Pancreas (tissue), 10 donors: ENCODE measurements around the gene CFAP58. TPM values are rescaled to one million over a fixed set of nuclear protein-coding genes. Genes with fewer than 3 reads are reported as not detected.

Experiments used
- ATAC-seq, 4 donors: fragments of 200-7000 bp; cut with Tn5 transposase; one replicate each; pipeline versions ENCODE4 v1.8.0 to v1.9.1; 2020; ENCODE audit warnings: mild to moderate bottlenecking in 4 of 4, moderate library complexity in 4 of 4
- DNase-seq, 6 donors: peaks; one replicate each; pipeline ENCODE4 v3.0.0-alpha.2; 2020
- FAIRE-seq: peaks from 2 replicates; lab custom pipeline; 2012; peaks lifted over from hg19 to GRCh38; lab: Jason Lieb, UNC
- H3K27ac ChIP-seq, 4 donors: fragments of 200-600 bp; sonication (generic); 1 replicate in 3 of 4; 2 replicates in 1 of 4; pipeline versions ENCODE4 v1.5.0 to v1.8.0; 2020
- H3K27me3 ChIP-seq, 4 donors: fragments of 200-600 bp; one replicate each; pipeline ENCODE4 v1.8.0; 2021
- H3K36me3 ChIP-seq, 3 donors: fragments of 200-600 bp; sonication (generic) in 1 of 3; one replicate each; pipeline versions ENCODE4 v1.5.0 to v1.8.0; 2020 to 2021
- H3K4me1 ChIP-seq, 3 donors: fragments of 200-600 bp; one replicate each; pipeline ENCODE4 v1.8.0; 2021
- H3K4me3 ChIP-seq, 4 donors: fragments of 200-600 bp; sonication (generic) in 2 of 4; one replicate each; pipeline versions ENCODE4 v1.5.0 to v1.8.0; 2020 to 2021
- H3K9me3 ChIP-seq, 4 donors: fragments of 200-600 bp; one replicate each; pipeline ENCODE4 v1.8.0; 2021
- CTCF ChIP-seq, 4 donors: fragments of 200-600 bp; sonication (generic) in 3 of 4; IDR thresholded peaks; one replicate each; pipeline versions ENCODE4 v1.5.0 to v1.8.0; 2021; ENCODE audit warnings: antibody characterized with exemption in 4 of 4
- WGBS, 2 donors: extraction: QIAGEN DNeasy Blood & Tissue Kit; methylation state at CpG; one replicate each; pipeline ENCODE4 v1.1.7; 2013; 5-methylcytosine and 5-hydroxymethylcytosine counted together
- intact Hi-C, 3 donors: fragments of 100-400 bp; cut with DNase I; formaldehyde crosslinking; loops; one replicate each; pipeline versions ENCODE4 v1.11.1 to v1.14.2; 2022
- polyA plus RNA-seq, 2 donors: library from polyadenylated mRNA; stranded (reverse); fragments of 200-250 nt; gene quantifications; one replicate each; pipeline ENCODE4 v1.2.3, GENCODE V29; 2013
- total RNA-seq, 6 donors: library from RNA; stranded (reverse); fragmentation: NEBNext Ultra II Directional in 4 of 6; extraction: Animal tissue kit (Norgen Biotek cat#: 25700) in 4 of 6; gene quantifications; one replicate each; pipeline versions ENCODE4 v1.2.1 to v1.2.4, GENCODE V29; 2021 to 2023
- donor health status: healthy with polysubstance abuse.
- donor health status: DM: no; HTN: no; CAD: no; lungs with moderate emphysema.
- donor health status: DM: no; HTN: no; CAD: no.
- donor health status: control.
- donor health status: control.
- donor health status: Bipolar disorder and iron deficiency.
- donor health status: DM: yes; HTN: yes; CAD: no.
- donor health status: DM: no; HTN: no; CAD: no.
- donor health status: DM: no; HTN: no; CAD: no.
- donor health status: DM: yes; HTN: yes; CAD: no.

CFAP58 gene
- total and polyA plus RNA-seq, 8 donors = 0.09 to 0.53 (median 0.28) TPM; not detected in 1

DNA sequence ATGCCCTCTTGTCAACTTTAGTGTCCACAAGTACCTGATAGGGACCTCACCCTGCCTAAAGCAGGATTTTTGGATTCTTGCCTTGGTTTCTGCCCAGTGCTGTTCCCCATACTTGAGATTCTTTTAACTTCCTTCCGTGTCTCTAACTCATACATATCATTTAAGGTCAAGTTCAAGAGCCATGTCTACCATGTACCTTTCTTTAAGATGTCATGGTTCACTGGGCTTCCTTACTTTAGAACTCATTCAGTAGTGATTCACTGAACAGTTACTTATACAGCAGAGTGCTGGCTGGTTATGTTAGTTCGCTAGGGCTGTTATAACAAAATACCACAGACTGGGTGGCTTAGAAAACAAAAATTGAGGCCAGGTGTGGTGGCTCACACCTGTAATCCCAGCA is 5.0 kb upstream of the CFAP58 start:
- H3K27ac ChIP-seq = no peak overlapping the region
- FAIRE-seq (no peak), DNase-seq (no peak), ATAC-seq (no peak)
- intact Hi-C loops = loop anchor here in 2 of 3 donors (5.0 kb wide), 2 partner anchors 41 to 66 kb away; no protein-coding TSS in a partner anchor
- H3K9me3 ChIP-seq = no peaks in the 10 kb centered on the region
- no peak for TF ChIP-seq CTCF (IDR thresholded peaks at IDR 0.05)
- 72 to 75% methylated on average over 2 of the region's 2 CpGs for WGBS, 2 donors
- H3K4me3 ChIP-seq = no peak overlapping the region
- H3K36me3 ChIP-seq = no peaks in the 10 kb centered on the region
- H3K27me3 ChIP-seq = no peaks in the 10 kb centered on the region
- H3K4me1 ChIP-seq = peaks cover 0 to 12% (median 0%) of the 10 kb centered on the region in 3 donors

DNA sequence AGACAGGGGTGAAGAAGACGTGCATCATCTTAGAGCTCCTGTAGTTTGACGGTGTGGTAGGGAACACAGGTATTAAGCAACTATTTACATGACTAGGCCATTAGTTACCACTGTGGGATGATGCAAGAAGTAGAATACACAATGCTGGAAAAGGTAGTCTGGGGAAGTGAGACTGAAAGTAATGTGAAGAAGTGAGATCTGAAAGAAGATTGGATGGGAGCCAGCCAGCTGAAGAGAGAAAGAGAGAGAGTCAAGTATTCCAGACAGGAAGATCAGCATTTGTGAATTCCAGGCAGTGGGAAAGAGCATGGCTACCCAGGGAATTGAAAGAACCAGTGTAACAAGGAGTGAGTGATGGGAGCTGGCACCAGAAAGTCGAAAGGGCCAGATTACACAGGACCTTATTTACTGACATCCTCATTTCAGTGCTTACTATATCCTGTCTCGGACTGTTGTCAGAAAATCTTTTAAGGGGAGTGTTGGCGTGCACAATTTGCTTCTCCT is 4.0 kb upstream of the CFAP58 start:
- Histone ChIP-seq H3K36me3 (no peaks in the 10 kb centered on the region), H3K4me1 (peaks cover 0 to 12% (median 0%) of the 10 kb centered on the region in 3 donors), H3K9me3 (no peaks in the 10 kb centered on the region), H3K27me3 (no peaks in the 10 kb centered on the region), H3K4me3 (no peak overlapping the region), H3K27ac (peak overlapping the region in 1 of 4 donors; percentile 33)
- FAIRE-seq = no peak
- 19 to 25% methylated on average over 5 of the region's 5 CpGs for WGBS, 2 donors
- no peak for TF ChIP-seq CTCF (IDR thresholded peaks at IDR 0.05)
- intact Hi-C loops = loop anchor here in 2 of 3 donors (5.0 kb wide), 2 partner anchors 42 to 67 kb away; no protein-coding TSS in a partner anchor
- DNase-seq = no peak
- ATAC-seq = peak in 2 of 4 donors; percentile 26 to 53

- no peak for DNase-seq
- intact Hi-C loops = no loop called here
- peak; percentile 63 to 76 (median 72) for ATAC-seq
- peak overlapping the region in 1 of 4 donors; percentile 33 for H3K27ac ChIP-seq
- TF ChIP-seq CTCF (IDR thresholded peaks at IDR 0.05) = peak in 3 of 4 donors; percentile 42 to 57 (median 48)
- FAIRE-seq = peak; percentile 43
- no peaks in the 10 kb centered on the region for H3K36me3 ChIP-seq
- 18 to 26% methylated on average over 6 of the region's 6 CpGs for WGBS, 2 donors
- H3K9me3 ChIP-seq = no peaks in the 10 kb centered on the region
- H3K4me1 ChIP-seq = peaks cover 0 to 12% (median 0%) of the 10 kb centered on the region in 3 donors
- H3K4me3 ChIP-seq = no peak overlapping the region
- H3K27me3 ChIP-seq = no peaks in the 10 kb centered on the region
Measured at GRCh38 chr10:104350127-104350635, 3.5 kb upstream of the CFAP58 start.

DNA sequence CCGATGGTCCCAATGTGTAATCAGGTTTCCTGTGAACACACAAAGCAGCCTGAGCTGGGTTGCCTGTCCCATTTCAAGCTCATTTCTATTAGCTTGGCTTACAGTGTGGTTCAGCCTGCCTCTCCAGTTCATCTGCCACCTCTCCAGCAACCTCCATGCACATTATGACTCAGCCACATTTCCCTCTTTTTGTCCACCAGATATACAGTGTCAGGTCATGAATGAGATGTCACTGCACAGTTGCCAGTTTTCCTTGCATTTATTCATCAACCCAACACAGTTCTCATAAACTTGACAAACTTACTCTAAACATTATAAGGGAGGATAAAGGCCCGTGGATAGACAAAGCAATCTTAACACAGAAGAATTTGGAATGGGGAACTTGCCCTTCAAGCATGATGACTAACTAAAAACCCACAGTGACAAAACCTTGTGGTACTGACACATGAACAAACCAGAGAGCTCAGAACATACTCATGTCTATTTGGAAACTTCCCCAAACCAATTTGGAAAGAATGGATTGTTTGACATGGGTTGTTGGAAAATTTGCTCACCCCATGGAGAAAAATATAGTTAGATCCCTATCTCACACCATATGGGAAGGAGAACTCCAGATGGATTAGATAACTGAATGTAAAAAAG is 2.5 kb upstream of the CFAP58 start:
- Histone ChIP-seq H3K27ac (peak overlapping the region in 1 of 4 donors; percentile 10), H3K9me3 (no peaks in the 10 kb centered on the region), H3K36me3 (no peaks in the 10 kb centered on the region), H3K4me1 (peaks cover 0 to 12% (median 0%) of the 10 kb centered on the region in 3 donors), H3K4me3 (no peak overlapping the region), H3K27me3 (no peaks in the 10 kb centered on the region)
- no peak for DNase-seq
- FAIRE-seq = no peak
- TF ChIP-seq CTCF (IDR thresholded peaks at IDR 0.05) = no peak
- no peak for ATAC-seq
- 41 to 51% methylated on average over 2 of the region's 2 CpGs for WGBS, 2 donors
- intact Hi-C loops = no loop called here

GRCh38 chr10:104351919-104352318 is 1.7 kb upstream of the CFAP58 start:
- ATAC-seq (no peak), DNase-seq (no peak), FAIRE-seq (no peak)
- no peak overlapping the region for H3K27ac ChIP-seq
- TF ChIP-seq CTCF (IDR thresholded peaks at IDR 0.05) = no peak
- 81 to 82% methylated on average over 1 of the region's 1 CpG for WGBS, 2 donors
- no peaks in the 10 kb centered on the region for H3K9me3 ChIP-seq
- no peaks in the 10 kb centered on the region for H3K27me3 ChIP-seq
- intact Hi-C loops = no loop called here
- no peak overlapping the region for H3K4me3 ChIP-seq
- H3K4me1 ChIP-seq = peaks cover 0 to 12% (median 0%) of the 10 kb centered on the region in 3 donors
- H3K36me3 ChIP-seq = no peaks in the 10 kb centered on the region
